K562 (cell line): ENCODE data around the gene SMARCB1. TPM values are rescaled to one million over a fixed set of nuclear protein-coding genes. Genes with fewer than 3 reads are reported as not detected.

ENCODE experiments used
- ATAC-seq: fragments of 200-7000 bp; cut with Tn5 transposase; 3 replicates; pipeline ENCODE4 v1.9.1; 2020; ENCODE audit warnings: moderate library complexity
- BruUV-seq: library from RNA; stranded (reverse); fragments of 400-500 nt; replicated peaks from 2 replicates; lab custom pipeline; 2021; lab: Mats Ljungman, UMichigan
- CTCF ChIA-PET: fragments of 300-600 bp; formaldehyde crosslinking; extraction: SDS; loops from one replicate; lab custom pipeline; 2021; ENCODE audit warnings: low intra/inter-chr PET ratio; lab: Yijun Ruan, JAX
- POLR2A ChIA-PET: fragments of 300-600, 350-650 bp; sonication (Branson Sonifier 250); formaldehyde crosslinking; extraction: SDS; loops from one replicate; lab custom pipeline; 2021; ENCODE audit warnings: antibody characterized with exemption, inconsistent platforms; lab: Yijun Ruan, JAX
- DNase-seq, 4 experiments: peaks; one replicate each; pipeline versions ENCODE4 v3.0.0 to v3.0.0-alpha.2; 2011 to 2018; ENCODE audit warnings: low spot score in 3 of 4, mixed read lengths in 3 of 4; ENCODE audit errors: extremely low read depth in 1 of 4
- FAIRE-seq: peaks from 2 replicates; lab custom pipeline; 2011; peaks lifted over from hg19 to GRCh38; lab: Jason Lieb, UNC
- H2AFZ ChIP-seq: 2 replicates; pipeline ENCODE4 v1.6.0; 2011; ENCODE audit warnings: low read depth, low read length, control low read depth, inconsistent platforms
- H3K27ac ChIP-seq: fragments of 200-600 bp; 3 replicates; pipeline ENCODE4 v1.8.0; 2011; ENCODE audit warnings: low read depth, mild to moderate bottlenecking, control low read depth, inconsistent platforms, low read length, moderate library complexity, mixed read lengths; ENCODE audit errors: extremely low read depth
- H3K27me3 ChIP-seq, 2 experiments: fragments of 300-600 bp in 1 of 2; 2 replicates in 1 of 2; 3 replicates in 1 of 2; pipeline versions ENCODE4 v1.6.0 to v1.8.0; 2011; ENCODE audit warnings: inconsistent platforms in 2 of 2, low read length in 2 of 2, mild to moderate bottlenecking in 1 of 2, mixed read lengths in 1 of 2, moderate library complexity in 1 of 2; ENCODE audit not compliant: control insufficient read depth in 2 of 2, insufficient read depth in 2 of 2
- H3K36me3 ChIP-seq: fragments of 300-600 bp; 3 replicates; pipeline ENCODE4 v1.8.0; 2011; ENCODE audit warnings: mild to moderate bottlenecking, low read length, inconsistent platforms; ENCODE audit not compliant: control insufficient read depth, insufficient read depth
- H3K4me1 ChIP-seq, 2 experiments: fragments of 200-600 bp in 1 of 2; replicated peaks in 1 of 2; 2 replicates in 1 of 2; 3 replicates in 1 of 2; pipeline versions ENCODE4 v1.5.1 to v1.8.0; 2011; ENCODE audit warnings: inconsistent platforms in 2 of 2, low read length in 2 of 2, mild to moderate bottlenecking in 1 of 2, mixed read lengths in 1 of 2, moderate library complexity in 1 of 2; ENCODE audit not compliant: control insufficient read depth in 2 of 2, insufficient read depth in 2 of 2
- H3K4me2 ChIP-seq: 2 replicates; pipeline ENCODE4 v1.6.1; 2011; ENCODE audit warnings: low read length, control low read depth, inconsistent platforms, mixed read lengths; ENCODE audit not compliant: insufficient read depth
- H3K4me3 ChIP-seq: fragments of 200-600 bp; sonication (generic), shearing (Covaris generic); 2 replicates; pipeline ENCODE4 v1.5.1; 2016; ENCODE audit warnings: control low read depth, inconsistent platforms
- H3K79me2 ChIP-seq: fragments of 200-600 bp; 3 replicates; pipeline ENCODE4 v1.8.0; 2011; ENCODE audit warnings: low read length, inconsistent platforms; ENCODE audit not compliant: control insufficient read depth, insufficient read depth
- H3K9ac ChIP-seq, 2 experiments: 2 replicates each; pipeline versions ENCODE4 v1.6.0 to v1.6.1; 2011; ENCODE audit warnings: low read depth in 2 of 2, low read length in 2 of 2, control low read depth in 1 of 2, inconsistent platforms in 1 of 2, mild to moderate bottlenecking in 1 of 2, mixed read lengths in 1 of 2; ENCODE audit not compliant: insufficient read depth in 1 of 2
- H3K9me1 ChIP-seq: one replicate; pipeline ENCODE4 v1.6.0; 2011; ENCODE audit warnings: inconsistent platforms, mild to moderate bottlenecking, low read length, moderate library complexity; ENCODE audit not compliant: control insufficient read depth, insufficient read depth
- H3K9me3 ChIP-seq: replicated peaks from 2 replicates; pipeline ENCODE4 v1.5.1; 2011; ENCODE audit warnings: low read depth, low read length, inconsistent platforms; ENCODE audit not compliant: control insufficient read depth, insufficient read depth
- H4K20me1 ChIP-seq: replicated peaks from 2 replicates; pipeline ENCODE4 v1.6.1; 2011; ENCODE audit warnings: low read length, inconsistent platforms, mixed read lengths; ENCODE audit not compliant: control insufficient read depth, insufficient read depth
- HDGF ChIP-seq: fragments of 450-650 bp; IDR thresholded peaks from 2 replicates; pipeline ENCODE4 v1.6.1; 2016
- MYNN ChIP-seq, 2 experiments: sonication (generic); formaldehyde crosslinking in 1 of 2; IDR thresholded peaks; 2 replicates each; pipeline versions ENCODE4 v1.5.0 to v1.6.1; 2016 to 2020; ENCODE audit warnings: antibody characterized with exemption in 1 of 2, missing genetic modification reagents in 1 of 2
- NCOA6 ChIP-seq: fragments of 450-650 bp; IDR thresholded peaks from 2 replicates; pipeline ENCODE4 v1.6.1; 2017; ENCODE audit warnings: mild to moderate bottlenecking
- POLR2AphosphoS5 ChIP-seq: IDR thresholded peaks from 2 replicates; pipeline ENCODE4 v1.6.1; 2011; ENCODE audit warnings: mild to moderate bottlenecking, low read depth, low read length, moderate library complexity; ENCODE audit not compliant: control insufficient read depth, insufficient read depth
- POLR2G ChIP-seq: fragments of 200-400 bp; formaldehyde crosslinking; IDR thresholded peaks from 2 replicates; pipeline ENCODE4 v1.6.1; 2017; ENCODE audit warnings: low read depth, mild to moderate bottlenecking, antibody characterized with exemption, low read length, moderate library complexity
- RBFOX2 ChIP-seq: fragments of 200-400 bp; formaldehyde crosslinking; IDR thresholded peaks from 2 replicates; pipeline ENCODE4 v1.6.1; 2017; ENCODE audit warnings: low read depth, mild to moderate bottlenecking, low read length, moderate library complexity
- TFAP4 ChIP-seq: sonication (generic); formaldehyde crosslinking; IDR thresholded peaks from 2 replicates; pipeline ENCODE4 v1.8.0; 2022; ENCODE audit warnings: missing genetic modification reagents, mild to moderate bottlenecking, moderate library complexity, borderline replicate concordance
- THRAP3 ChIP-seq: fragments of 450-650 bp; IDR thresholded peaks from 2 replicates; pipeline ENCODE4 v1.6.1; 2016; ENCODE audit warnings: mild to moderate bottlenecking, inconsistent platforms, borderline replicate concordance
- ZNF253 ChIP-seq: fragments of 250-450 bp; sonication (Bioruptor Pico); conservative IDR thresholded peaks from 2 replicates; pipeline ENCODE4 v1.6.1; 2021; ENCODE audit warnings: mild to moderate bottlenecking
- ZNF274 ChIP-seq: IDR thresholded peaks from 2 replicates; pipeline ENCODE4 v1.6.1; 2011; ENCODE audit warnings: low read depth, mild to moderate bottlenecking, low read length, moderate library complexity, borderline replicate concordance
- WGBS: fragments of 100-300 bp; shearing (Covaris generic); methylation state at CpG from one replicate; pipeline ENCODE4 v1.1.6; 2016; ENCODE audit warnings: low coverage, mixed read lengths; ENCODE audit not compliant: insufficient coverage; ENCODE audit errors: missing lambda C conversion rate; 5-methylcytosine and 5-hydroxymethylcytosine counted together
- in situ Hi-C: fragments of 300-500 bp; cut with MboI; formaldehyde crosslinking; loops from 4 replicates; pipeline ENCODE4 v1.15.0; 2018; ENCODE audit warnings: inconsistent platforms, mixed read lengths
- intact Hi-C: fragments of 100-400 bp; cut with micrococcal nuclease; formaldehyde crosslinking; loops from 2 replicates; pipeline ENCODE4 v1.14.2; 2022
- polyA plus RNA-seq, 8 experiments: library from polyadenylated mRNA; depleted of rRNA in 4 of 8; stranded (reverse) in 5 of 8; unstranded in 3 of 8; fragments of >200 nt; fragmentation: Nextera tagmentation in 2 of 8; fragmentation: Illumina TruSeq in 1 of 8; extraction: Ambion mirVana in 2 of 8; extraction: Trizol in 1 of 8; gene quantifications; 2 replicates each; pipeline versions ENCODE4 v1.2.1 to v1.2.3, GENCODE V29; 2011 to 2014; ENCODE audit warnings: inconsistent platforms in 1 of 8, missing spikeins in 1 of 8
- total RNA-seq, 7 experiments: library from RNA; depleted of rRNA in 6 of 7; stranded (reverse); fragments of >200 nt in 6 of 7; fragmentation: Illumina TruSeq in 2 of 7; extraction: Trizol in 2 of 7; gene quantifications; 2 replicates each; pipeline versions ENCODE4 v1.2.1 to v1.2.3, GENCODE V29; 2011 to 2021; ENCODE audit warnings: low replicate concordance in 1 of 7
- TF ChIP-seq, protein P1 (sequence below): sonication (generic); formaldehyde crosslinking; IDR thresholded peaks from 2 replicates; pipeline ENCODE4 v1.5.0; 2020; ENCODE audit warnings: missing genetic modification reagents

SMARCB1 gene
- total and polyA plus RNA-seq, 9 of the 15 experiments (the other 6 are each of a cell fraction or from before 2014, with no cell fraction given) = 1.2 to 113 (median 65.4) TPM

DNA sequence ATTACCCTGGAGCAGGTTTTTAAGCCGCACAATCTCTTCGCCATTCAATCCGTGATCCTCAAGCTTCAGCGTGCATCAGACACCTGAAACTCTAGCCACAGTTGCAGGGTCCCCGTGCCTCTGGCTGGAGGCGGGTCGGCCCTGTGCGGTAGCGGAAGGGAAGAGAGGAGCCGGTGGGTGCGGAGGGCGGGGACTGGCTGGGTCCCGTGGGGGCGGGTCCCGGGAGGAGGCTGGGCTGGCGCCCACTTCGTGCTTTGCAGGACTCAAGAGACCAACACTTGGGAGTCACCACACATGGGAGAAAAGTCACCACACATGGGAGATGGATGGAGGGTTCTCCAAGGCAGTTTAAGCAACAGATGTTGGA lies 23.2 kb upstream of the SMARCB1 start:
- peak overlapping the region in 1 of 2 experiments; percentile 35; a peak in 2 of 4 replicates for H3K9ac ChIP-seq
- DNase-seq = peak in 3 of 4 experiments; percentile 23 to 35 (median 29)
- FAIRE-seq = no peak
- H4K20me1 ChIP-seq = peaks cover 23% of the 10 kb centered on the region
- H3K9me1 ChIP-seq = peaks cover 6% of the 10 kb centered on the region
- no peak overlapping the region for H3K27ac ChIP-seq
- BruUV-seq = no TSS peak
- H3K4me1 ChIP-seq = peaks cover 26 to 50% of the 10 kb centered on the region in 2 experiments; a peak in 4 of 5 replicates
- H3K4me2 ChIP-seq = no peak overlapping the region
- TF ChIP-seq MYNN (IDR thresholded peaks at IDR 0.05) (0 out of 2 replicates have a peak, but pooled peaks have one; percentile 9), MYNN (CRISPR knock-in tag; IDR thresholded peaks at IDR 0.05) (no peak), POLR2G (peak; percentile 68), NCOA6 (no peak), POLR2AphosphoS5 (peak; percentile 12; the same call in 1 of the 2 replicates), RBFOX2 (peak; percentile 54)
- H3K9me3 ChIP-seq = no peaks in the 10 kb centered on the region
- ChIA-PET POLR2A (interaction anchor here (0.6 to 1.1 kb wide), 3 partner anchors 8 to 82 kb away, joined by 3 read pairs; no protein-coding TSS in a partner anchor), CTCF (no interaction called here)
- H3K36me3 ChIP-seq = peaks cover 24% of the 10 kb centered on the region
- no peak overlapping the region for H2AFZ ChIP-seq
- no peak overlapping the region for H3K4me3 ChIP-seq
- ATAC-seq = peak; percentile 16
- intact Hi-C loops = loop anchor here (10.0 kb wide), 1 partner anchor 139 kb away; no protein-coding TSS in a partner anchor
- 34% methylated on average over 11 of the region's 17 CpGs for WGBS
- no peaks in the 10 kb centered on the region for H3K27me3 ChIP-seq
- in situ Hi-C loops = no loop called here
- H3K79me2 ChIP-seq = peaks cover 34% of the 10 kb centered on the region

DNA sequence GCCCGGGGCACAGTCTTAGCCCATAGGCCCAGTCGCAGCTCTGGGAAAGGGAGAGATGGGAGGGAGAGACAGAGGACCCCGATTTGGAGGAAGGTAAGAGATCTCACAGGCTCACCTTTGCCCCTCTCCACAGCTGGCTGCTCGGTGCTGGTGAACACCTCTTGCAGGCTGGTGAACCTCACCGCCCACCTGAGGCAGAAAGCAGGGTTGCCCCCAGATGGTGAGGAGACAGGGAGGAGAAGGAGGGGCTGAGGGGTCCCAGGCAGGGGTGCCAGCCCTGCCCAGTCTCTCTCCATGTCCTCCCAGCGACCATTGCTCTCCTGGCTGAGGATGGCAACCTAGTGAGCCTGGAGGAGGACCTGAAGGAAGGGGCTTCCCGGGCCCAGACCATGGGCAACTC lies 22.8 kb upstream of the SMARCB1 start:
- no peak overlapping the region for H3K27ac ChIP-seq
- H3K4me2 ChIP-seq = no peak overlapping the region
- H3K79me2 ChIP-seq = peaks cover 34% of the 10 kb centered on the region
- peaks cover 24% of the 10 kb centered on the region for H3K36me3 ChIP-seq
- ATAC-seq = no peak
- ChIA-PET CTCF (no interaction called here), POLR2A (interaction anchor here (0.7 to 1.1 kb wide), 2 partner anchors 8 to 16 kb away, joined by 3 read pairs; no protein-coding TSS in a partner anchor)
- peaks cover 6% of the 10 kb centered on the region for H3K9me1 ChIP-seq
- peaks cover 26 to 51% of the 10 kb centered on the region in 2 experiments; a peak in 4 of 5 replicates for H3K4me1 ChIP-seq
- FAIRE-seq = no peak
- in situ Hi-C loops (no loop called here), intact Hi-C loops (loop anchor here (10.0 kb wide), 1 partner anchor 139 kb away; no protein-coding TSS in a partner anchor)
- DNase-seq = no peak
- no peak overlapping the region for H3K4me3 ChIP-seq
- H3K27me3 ChIP-seq = no peaks in the 10 kb centered on the region
- H2AFZ ChIP-seq = no peak overlapping the region
- no TSS peak for BruUV-seq
- no peaks in the 10 kb centered on the region for H3K9me3 ChIP-seq
- peaks cover 23% of the 10 kb centered on the region for H4K20me1 ChIP-seq
- peak overlapping the region in 1 of 2 experiments; percentile 87; a peak in 2 of 4 replicates for H3K9ac ChIP-seq
- WGBS = 80% methylated on average over 7 of the region's 7 CpGs
- TF ChIP-seq ZNF274 = no peak
- TF ChIP-seq TFAP4 = no peak
- TF ChIP-seq ZNF253 (CRISPR knock-in tag) = no peak
- TF ChIP-seq, protein P1, sequence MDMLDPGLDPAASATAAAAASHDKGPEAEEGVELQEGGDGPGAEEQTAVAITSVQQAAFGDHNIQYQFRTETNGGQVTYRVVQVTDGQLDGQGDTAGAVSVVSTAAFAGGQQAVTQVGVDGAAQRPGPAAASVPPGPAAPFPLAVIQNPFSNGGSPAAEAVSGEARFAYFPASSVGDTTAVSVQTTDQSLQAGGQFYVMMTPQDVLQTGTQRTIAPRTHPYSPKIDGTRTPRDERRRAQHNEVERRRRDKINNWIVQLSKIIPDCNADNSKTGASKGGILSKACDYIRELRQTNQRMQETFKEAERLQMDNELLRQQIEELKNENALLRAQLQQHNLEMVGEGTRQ (CRISPR knock-in tag) = no peak
- TF ChIP-seq THRAP3 = no peak
- no peak for TF ChIP-seq HDGF
